NCI-H526 treated with DMSO at 0.1 percent for 48 hours (cell line): ENCODE data around the gene BMF.
"Not testable (repeated sequence)": the region's sequence is repeated elsewhere in the genome, so short reads cannot be mapped to it uniquely, and the experiment has no call there.

ENCODE experiments used
- DNase-seq: peaks from one replicate; lab custom pipeline; 2025; lab: John Stamatoyannopoulos, UW

BMF gene, protein sequence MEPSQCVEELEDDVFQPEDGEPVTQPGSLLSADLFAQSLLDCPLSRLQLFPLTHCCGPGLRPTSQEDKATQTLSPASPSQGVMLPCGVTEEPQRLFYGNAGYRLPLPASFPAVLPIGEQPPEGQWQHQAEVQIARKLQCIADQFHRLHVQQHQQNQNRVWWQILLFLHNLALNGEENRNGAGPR

DNA sequence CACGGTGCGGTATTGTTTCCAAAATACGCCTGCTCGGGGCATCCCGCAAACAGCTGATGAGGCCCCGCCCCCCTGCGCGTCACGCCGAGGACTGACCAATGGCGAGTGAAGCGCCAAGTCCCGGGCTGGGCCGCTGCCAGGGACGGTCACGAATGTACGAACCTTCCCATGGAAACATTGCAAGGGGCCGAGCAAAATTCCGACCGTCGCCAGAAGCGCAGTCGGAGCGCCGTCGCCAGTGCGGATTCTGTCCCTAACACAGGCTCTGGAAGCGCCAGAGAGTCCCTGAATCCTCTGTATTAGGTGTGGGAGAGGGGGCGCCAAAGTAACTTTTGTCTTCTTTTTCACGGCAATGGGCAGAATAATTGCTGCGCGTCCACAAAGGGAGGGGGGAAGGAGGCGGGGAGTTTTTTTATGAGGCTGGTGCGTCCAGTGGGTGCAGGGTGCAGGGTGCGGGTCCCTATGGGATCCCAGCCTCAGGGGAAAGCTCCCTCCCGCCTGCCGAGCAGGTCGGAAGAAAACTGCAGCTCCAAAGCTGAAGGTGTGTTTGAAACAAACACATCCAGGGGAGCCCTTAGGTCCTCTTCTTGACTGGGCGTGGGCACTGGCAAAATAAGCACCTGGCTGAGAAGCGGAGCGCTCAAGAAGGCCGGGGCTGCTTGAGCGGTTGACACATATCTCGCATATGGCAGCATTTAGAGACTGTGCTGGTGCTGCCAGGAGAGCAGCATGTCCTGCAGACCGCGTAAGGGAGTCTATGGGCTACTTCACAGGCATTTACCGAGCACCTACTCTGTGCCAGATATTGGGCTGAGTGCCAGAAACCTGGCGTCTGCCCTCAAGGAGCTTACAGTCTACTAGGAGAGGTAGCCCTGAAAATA lies at the start of gene BMF:
BMF (minus strand) TSS at position 25 of the 881 bp plus-strand sequence. CDS start 2,793 bp downstream, outside the sequence.
- peak; percentile 97 for DNase-seq

DNA sequence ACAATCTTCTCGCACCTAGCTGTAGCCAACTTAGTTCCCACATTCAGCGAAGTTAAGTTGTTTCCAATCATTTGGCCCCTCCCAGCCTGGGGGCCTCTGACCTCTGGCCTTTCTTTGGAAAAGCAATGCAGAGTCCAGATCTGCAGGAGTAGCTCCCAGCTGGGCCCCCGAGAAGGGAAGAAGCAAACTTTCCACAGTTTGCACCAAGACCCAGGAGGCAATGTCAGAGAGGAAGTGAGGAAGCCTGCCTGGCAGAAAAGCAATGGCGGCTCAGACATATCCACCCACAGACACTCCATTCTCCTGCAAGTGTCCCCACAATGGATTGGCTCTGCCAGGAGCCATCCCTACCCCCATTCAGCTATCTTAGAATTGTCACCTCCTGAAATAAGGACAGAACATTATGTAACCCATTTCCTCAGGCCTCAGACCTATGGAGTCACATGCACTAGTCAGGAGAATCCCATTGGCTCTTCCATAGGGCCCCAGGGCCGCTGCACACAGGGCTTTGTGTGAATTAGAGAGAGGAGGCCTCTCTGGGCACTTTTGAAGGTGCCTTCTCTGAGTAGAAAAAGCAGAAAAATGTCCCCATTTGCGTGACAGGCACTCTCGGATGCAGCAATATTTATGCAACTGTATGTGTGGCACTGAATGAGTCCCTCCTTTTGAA lies 49.2 kb upstream of the BMF start:
- no peak for DNase-seq

DNA sequence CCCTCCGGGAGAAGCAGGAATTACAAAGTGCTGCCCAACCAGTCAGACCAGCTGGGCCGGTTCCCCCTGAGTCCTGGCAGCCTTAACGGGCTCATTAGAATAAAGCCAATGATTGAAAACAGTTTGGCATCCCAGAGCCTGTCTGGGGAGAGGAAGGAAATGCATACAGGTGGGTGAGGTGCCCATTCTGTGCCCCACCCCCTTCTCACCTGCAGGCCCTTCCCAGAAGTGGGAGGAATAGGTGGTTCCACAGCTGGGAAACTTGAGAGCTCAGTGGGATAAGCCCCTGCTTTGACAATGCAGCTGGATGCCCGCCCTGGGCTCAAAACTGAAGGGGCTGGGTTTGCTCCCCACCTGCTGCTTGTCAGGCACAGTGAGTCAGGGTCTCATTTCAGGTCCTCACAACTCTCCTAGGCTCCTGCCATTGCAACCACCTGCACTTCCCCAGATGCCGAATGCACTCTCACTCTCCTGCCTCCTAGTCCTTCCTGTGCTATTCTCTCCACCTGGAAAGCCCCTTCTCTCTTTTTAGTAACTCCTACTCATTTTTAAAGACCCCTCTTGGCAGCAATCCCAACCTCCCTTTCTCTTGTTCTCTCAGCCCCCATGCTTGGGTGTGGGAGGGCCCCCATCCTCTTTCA lies 46.7 kb upstream of the BMF start:
- peak; percentile 96 for DNase-seq

DNA sequence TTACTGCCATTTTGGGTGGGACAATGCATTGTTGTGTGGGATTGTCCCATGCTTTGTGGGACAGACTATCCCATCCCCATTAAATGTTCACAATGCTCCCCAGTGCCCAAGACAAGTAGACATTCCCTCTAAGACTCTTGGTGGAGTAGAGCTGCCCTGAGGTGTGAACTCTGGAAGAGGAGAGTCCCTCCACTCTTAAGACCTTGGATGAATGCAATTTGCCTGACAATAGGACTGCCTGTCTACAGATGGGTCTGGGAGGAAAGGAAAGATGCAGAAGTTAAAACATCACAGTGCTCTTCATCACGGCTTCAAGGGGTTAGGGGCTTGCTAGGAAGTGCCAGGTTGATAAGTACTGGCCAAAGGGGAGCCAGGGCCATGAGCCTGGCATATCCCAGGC lies 46.1 kb upstream of the BMF start:
- not testable (repeated sequence) for DNase-seq

DNA sequence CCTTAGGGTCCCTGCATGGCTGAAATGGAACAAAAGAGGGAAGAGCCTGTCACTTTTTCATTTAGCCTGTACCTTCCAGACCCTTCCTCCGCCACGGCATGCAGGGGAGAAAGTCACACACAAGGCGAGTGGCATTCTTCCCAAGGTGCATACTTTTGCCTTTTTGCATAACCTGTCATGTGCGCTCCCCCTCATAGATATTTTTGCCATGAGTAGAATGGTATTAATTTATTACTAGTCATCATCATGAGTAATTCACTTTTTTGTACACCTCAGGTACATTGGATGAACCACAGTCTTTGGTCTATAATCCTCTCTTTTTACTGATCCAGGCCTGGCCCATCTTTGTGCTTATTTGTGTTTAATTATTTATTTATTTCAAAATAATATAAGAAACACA lies 43.3 kb upstream of the BMF start:
- DNase-seq, result no peak

DNA sequence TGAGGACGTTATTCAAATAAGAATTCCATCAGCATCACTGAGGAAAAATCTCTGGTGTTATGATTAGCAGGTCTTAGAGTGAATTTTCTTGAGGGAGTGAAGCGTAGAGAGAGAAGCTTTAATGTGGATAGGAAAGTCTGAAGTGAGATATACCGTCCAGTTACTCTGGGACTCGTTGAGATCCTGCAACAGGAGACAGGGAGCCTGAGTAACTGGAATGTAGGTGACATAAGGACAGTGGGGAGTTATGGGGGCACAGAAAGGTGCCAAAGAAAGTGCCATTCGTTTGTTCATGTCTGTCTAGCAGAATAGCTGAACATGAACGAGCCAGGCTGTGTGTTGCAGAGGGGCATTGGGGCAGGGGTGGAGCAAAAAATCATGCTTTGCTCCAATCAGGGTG lies 42.8 kb upstream of the BMF start:
- no peak for DNase-seq

DNA sequence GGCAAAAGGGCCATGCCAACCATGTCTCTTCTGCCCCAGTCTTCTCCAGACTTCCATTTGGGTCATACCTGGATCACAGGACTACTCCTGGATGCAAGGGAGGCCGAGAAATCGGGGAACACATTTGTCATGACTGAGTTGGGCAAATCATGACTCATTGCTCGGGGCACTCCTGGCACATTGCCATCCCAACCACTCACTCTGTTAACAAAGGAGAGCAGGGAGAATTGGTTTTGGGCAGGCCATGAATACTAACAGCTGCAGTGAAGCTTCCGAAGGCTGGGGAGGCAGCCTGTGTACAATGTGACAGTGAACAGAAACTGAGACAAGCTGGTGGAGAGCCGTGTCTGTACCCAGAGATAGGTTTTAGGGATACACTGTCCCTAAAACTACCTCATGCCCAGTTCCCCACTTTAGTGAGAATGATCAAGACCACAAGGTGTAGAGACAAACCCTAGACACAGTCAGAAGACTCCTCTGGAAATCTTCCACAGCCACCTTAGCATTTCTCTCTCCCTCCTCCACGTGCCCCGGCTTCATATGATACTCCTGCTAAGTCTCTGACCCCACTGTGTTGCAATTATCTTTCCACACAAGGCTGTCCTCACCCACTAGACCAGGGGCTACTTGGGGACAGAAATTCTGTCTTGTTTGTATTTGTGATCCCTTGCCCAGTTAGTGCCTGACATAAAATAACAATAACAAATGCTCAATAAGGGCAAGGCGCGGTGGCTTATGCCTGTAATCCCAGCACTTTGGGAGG lies 41.7 kb upstream of the BMF start:
- no peak for DNase-seq

DNA sequence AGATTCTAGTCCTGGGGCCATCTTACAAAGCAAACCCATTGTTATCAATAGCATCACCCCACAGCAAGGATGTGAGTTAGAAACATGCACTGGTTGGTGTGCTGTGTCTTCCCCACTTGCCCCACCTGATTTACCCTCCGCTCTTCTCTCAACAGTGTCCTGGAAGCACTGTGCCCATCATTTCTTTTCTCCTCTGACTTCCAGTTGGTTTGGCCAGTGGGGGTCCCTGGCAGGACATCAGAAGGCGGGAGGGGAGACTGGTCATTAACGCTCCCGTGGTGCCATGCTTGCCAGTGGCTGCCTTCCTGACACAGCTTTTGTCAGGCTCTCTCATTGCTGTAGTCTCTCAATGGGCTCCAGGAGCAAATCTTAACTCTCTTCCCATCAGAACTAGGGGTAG lies 40.7 kb upstream of the BMF start:
- DNase-seq, result no peak

DNA sequence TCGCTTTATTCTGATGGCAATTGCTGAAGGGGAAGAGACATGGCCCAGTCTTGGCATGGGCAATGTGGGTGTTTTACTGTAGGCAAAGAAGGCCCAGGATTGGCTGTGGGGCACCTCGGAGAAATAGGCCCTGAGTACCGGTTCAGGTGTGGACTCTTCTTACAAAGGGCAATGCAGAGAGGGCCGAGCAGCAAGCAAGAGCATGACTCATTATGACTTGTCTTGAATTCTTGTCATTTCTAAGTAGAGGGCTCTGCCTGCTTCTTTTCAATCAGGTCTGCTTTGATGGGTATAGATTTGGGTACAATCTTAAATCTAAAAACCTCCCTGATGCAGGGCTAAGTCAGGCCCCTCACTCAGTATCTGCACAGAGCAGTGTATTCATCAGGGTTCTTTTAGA lies 37.4 kb upstream of the BMF start:
- no peak for DNase-seq

DNA sequence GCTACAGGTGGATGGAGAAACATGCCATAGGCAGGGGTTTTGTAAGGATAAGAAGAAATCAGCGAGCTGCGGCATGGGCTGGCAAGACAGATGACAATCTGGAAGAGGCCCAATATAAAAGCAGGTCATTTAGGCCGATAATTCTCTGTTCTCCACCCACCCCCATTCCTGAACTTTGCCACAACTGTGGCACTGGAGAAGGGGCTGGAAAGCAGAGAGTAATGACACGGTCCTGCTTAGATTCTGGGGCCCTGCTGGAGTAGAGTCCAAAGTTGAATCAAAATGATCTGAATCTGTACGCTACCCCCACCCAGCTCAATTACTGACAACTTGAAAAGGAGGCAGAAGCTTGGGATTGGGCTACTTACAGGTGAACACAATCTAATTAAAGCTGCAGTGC lies 33.7 kb upstream of the BMF start:
- no peak for DNase-seq

DNA sequence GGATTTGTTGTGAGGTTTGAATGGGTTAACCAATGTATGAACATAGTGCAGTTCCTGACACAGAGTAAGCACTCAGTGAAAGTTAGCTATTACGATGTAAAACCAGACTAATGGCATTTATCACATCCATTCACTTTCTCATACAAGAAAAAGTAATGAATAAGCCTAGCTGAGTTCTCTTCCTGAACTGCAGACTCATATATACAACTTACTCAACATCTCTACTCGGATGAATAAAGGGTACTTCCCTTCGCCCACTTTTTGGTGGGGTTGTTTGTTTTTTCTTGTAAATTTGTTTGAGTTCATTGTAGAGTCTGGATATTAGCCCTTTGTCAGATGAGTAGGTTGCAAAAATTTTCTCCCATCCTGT lies 29.5 kb upstream of the BMF start:
- not testable (repeated sequence) for DNase-seq

DNA sequence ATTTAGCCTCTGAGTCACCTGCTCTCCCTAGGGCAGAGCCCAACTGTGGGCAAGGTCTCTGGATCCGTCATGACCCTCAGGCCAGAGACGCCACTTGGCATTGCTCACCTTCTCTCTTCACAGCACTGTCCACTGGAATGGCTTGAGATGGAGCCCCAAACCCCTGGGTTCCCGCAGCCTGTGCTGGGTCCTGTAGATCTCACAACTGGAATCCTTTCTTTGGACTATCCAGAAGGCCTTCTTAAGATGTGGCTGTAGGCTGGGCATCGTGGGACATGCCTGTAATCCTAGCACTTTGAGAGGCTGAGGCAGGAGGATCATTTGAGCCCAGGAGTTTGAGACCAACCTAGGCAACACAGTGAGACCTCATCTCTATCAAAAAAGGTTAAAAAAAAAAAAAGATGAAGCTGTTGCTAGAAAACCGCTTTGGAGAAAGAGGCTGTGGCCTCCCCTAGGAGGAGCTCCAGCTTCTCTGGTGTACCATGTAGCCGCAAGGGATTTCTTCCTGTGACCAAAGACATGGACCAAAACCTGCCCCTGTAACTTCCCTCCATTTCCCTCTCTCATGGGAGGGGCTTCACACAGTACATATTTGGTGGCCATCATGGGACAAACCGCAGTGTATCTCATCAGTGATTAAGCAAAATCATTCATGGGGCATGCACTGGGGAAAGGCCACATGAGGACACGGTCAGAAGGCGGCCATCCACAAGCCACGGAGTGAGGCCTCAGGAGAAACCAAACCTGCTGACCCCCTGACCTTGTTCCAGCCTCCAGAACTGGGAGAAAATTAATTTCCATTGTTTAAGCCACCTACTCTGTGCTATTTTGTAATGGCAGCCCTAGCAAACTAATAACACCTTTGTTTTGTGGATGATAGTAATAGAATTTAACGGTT lies 28.9 kb upstream of the BMF start:
- no peak for DNase-seq

DNA sequence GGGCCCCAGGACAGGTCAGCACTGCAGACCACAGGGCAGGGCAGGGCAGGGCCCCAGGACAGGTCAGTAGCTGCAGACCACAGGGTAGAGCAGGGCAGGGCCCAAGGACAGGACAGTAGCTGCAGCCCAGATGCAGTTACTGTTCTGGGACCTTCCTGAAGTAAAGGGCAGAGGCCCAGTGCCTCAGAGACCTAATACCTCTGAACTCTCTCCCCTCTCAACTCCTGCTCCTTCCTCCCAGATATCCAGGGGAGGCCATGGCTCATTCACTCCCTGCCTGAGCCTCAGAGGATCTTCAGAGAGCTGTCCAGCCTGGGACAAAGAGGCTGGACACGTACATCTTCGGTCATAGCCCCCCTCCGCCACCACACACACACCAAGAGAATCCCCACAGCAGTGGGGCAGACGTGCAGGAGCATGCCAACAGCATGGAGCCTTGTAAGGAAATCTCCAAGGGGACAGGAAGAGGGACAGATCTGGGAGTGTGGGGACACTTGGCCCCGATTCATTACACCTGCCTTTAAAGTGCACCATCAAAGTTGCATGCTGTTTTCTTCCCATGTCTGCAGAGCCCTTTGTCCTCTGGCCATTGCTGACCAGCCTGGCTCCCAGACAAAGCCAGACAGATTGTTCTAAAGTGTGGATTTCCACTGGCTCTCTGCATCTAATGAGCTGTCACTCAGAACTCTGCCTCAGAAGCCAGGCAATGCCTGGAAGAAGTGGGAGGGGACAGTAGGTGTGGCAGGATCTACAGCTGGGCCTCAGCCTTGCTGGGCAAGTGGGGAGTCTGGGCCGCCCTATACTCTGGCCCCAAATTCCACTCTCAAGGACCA lies 28.0 kb upstream of the BMF start:
- DNase-seq, result no peak

DNA sequence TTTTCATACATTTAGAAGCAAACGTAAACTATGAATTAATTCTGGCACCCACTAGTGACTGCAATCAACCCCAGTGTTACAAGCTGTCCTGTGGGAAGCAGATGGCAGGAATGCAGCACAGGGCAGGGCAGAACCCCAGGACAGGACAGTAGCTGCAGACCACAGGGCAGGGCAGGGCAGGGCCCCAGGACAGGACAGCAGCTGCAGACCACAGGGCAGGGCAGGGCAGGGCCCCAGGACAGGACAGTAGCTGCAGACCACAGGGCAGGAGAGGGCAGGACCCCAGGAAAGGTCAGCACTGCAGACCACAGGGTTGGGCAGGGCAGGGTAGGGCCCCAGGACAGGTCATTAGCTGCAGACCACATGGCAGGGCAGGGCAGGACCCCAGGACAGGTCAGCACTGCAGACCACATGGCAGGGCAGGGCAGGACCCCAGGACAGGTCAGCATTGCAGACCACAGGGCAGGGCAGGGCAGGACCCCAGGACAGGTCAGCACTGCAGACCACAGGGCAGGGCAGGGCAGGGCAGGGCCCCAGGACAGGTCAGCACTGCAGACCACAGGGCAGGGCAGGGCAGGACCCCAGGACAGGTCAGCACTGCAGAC lies 27.3 kb upstream of the BMF start:
- not testable (repeated sequence) for DNase-seq

DNA sequence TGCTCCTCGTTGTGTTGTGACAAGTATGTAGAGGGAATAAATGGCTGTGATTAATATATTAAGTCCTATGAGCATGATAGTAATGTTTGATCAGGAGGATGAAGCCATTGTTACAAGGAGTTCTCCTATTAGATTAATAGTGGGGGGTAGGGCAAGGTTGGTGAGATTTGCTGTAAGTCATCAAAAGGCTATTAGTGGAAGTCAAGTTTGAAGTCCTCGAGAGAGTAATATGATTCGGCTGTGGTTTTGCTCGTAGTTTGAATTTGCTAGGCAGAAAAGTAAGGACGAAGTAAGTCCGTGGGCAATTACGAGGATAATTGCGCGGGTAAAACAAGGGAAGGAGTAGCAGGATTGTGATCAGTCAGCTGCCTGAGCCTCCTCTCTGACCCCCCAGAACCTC lies 26.2 kb upstream of the BMF start:
- no peak for DNase-seq

DNA sequence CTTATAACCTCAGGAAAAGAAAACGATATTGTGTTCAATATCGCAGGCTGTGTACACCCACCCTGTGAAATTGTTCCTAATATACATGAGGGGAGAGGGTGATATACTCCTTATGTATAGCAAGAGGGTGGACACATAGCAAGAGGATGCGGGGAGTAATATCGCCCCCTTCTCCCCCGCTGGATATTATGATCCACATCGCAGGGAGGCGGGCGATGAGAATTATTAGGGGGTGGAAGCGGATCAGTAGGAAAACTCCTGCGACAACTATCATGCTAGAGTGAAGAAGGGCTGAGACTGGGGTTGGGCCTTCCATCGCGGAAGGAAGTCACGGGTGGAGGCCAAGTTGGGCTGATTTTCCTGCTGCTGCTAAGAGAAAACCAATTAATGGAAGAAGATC lies 24.9 kb upstream of the BMF start:
- no peak for DNase-seq

DNA sequence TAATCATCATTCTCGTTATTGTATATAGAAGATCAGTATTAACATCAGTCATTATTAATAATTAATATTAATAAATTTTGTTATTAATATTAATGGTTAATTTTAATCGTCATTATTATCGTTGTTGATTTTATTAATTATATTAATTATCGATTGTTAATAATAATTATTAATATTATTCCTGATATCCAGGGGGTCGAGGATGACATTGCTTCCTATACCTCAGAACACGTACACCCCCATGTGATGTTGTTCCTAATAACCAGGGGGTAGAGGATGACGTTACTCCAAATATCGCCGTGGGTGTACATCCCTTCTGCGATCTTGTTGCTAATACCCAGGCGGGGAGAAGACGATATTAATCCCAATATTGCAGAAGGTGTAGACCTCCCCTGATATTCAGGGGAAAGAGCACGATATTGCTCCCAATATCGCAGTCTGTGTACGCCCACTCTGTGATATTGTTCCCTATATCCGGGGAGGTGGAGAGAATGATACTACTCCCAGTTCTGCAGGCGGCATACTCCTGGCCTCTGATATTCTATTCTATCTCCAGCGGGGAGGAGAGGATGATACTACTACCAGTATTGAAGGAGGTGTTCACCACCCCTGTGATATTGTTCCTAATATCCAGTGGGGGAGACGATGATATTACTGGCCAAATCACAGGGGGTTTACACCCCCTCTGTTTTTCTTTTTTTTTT lies 22.3 kb upstream of the BMF start:
- no peak for DNase-seq

DNA sequence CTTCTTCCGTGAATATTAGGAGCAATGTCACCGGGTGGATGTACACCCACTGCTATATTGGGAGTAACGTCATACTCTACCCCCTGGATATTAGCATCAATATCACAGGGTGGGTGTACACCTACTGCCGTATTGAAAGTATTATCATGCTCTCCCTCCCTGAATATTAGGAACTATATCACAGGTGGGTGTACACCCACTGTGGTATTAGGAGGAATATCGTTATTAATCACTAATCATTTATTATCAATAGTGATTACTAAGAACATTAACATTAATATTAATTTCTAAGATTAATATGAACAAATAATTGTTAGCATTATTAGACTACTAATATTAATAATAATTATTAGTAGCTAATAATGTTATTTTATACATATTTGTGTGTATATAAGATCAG lies 21.4 kb upstream of the BMF start:
- DNase-seq, result no peak
